HG02623 (cell line): ENCODE measurements around the gene XKR7.
A peak's percentile ranks its signal among the peaks of the same experiment; 100 is the strongest.

Experiments used
- ATAC-seq: cut with Tn5 transposase; IDR thresholded peaks from one replicate; pipeline ENCODE4 v1.9.1; 2021; ENCODE audit warnings: moderate library complexity; ENCODE audit not compliant: unreplicated experiment

The XKR7 gene

GRCh38 chr20:31943052-31943471 is 24.9 kb upstream of the XKR7 start:
- no peak for ATAC-seq

GRCh38 chr20:31945319-31945718 is 22.6 kb upstream of the XKR7 start:
- ATAC-seq: no peak

GRCh38 chr20:31945785-31946184 is 22.2 kb upstream of the XKR7 start:
- no peak for ATAC-seq

- ATAC-seq: no peak
These were observed 19.9 kb upstream of the XKR7 start for GRCh38 chr20:31948008-31948407.

GRCh38 chr20:31949877-31950646 is 17.9 kb upstream of the XKR7 start:
- no peak for ATAC-seq

- ATAC-seq: no peak
These were observed 16.8 kb upstream of the XKR7 start for GRCh38 chr20:31951203-31951529.

- peak; percentile 89 for ATAC-seq
These were observed 16.2 kb upstream of the XKR7 start, which contains the start of gene PDRG1 for GRCh38 chr20:31951530-31952453. PDRG1 (minus strand) TSS chr20:31952046; CDS start chr20:31951961, 85 bp downstream.

GRCh38 chr20:31953556-31954148 is 14.3 kb upstream of the XKR7 start:
- no peak for ATAC-seq

GRCh38 chr20:31954500-31954899 is 13.5 kb upstream of the XKR7 start:
- no peak for ATAC-seq

- ATAC-seq: no peak
These were observed 11.1 kb upstream of the XKR7 start for GRCh38 chr20:31956556-31957526.

GRCh38 chr20:31962761-31963160 is 5.2 kb upstream of the XKR7 start:
- ATAC-seq: no peak

GRCh38 chr20:31963889-31964288 is 4.1 kb upstream of the XKR7 start:
- ATAC-seq: no peak

- ATAC-seq: no peak
These were observed 828 bp upstream of the XKR7 start for GRCh38 chr20:31966991-31967655.

- ATAC-seq: no peak
These were observed 558 bp downstream of the XKR7 start for GRCh38 chr20:31968291-31969126.

GRCh38 chr20:31969991-31970390 is 2.0 kb downstream of the XKR7 start:
- no peak for ATAC-seq

- ATAC-seq: no peak
These were observed 4.6 kb downstream of the XKR7 start for GRCh38 chr20:31972471-31973021.

- ATAC-seq: no peak
These were observed 6.3 kb downstream of the XKR7 start for GRCh38 chr20:31974296-31974695.

GRCh38 chr20:31974951-31975487 is 7.1 kb downstream of the XKR7 start:
- ATAC-seq: no peak
